Fibroblast of lung (primary cell): Measurements from ENCODE around the gene EFNA2. TPM values are rescaled to one million over a fixed set of nuclear protein-coding genes. Genes with fewer than 3 reads are reported as not detected.
A peak's percentile ranks its signal among the peaks of the same experiment; 100 is the strongest.

Experiments used
- DNase-seq, 2 donors: peaks; one replicate each; pipeline versions ENCODE4 v3.0.0 to v3.0.0-alpha.2; 2010; ENCODE audit warnings: low read depth in 2 of 2
- H2AFZ ChIP-seq: 2 replicates; pipeline ENCODE4 v1.5.1; 2012; ENCODE audit warnings: low read length, control low read depth, inconsistent platforms
- H3K27ac ChIP-seq: 2 replicates; pipeline ENCODE4 v1.5.1; 2011; ENCODE audit warnings: low read length, control low read depth; ENCODE audit not compliant: insufficient read depth
- H3K27me3 ChIP-seq: 2 replicates; pipeline ENCODE4 v1.5.1; 2011; ENCODE audit warnings: mild to moderate bottlenecking, low read length; ENCODE audit not compliant: control insufficient read depth, insufficient read depth
- H3K36me3 ChIP-seq: 2 replicates; pipeline ENCODE4 v1.5.1; 2011; ENCODE audit warnings: low read length; ENCODE audit not compliant: control insufficient read depth, insufficient read depth
- H3K4me1 ChIP-seq: 2 replicates; pipeline ENCODE4 v1.5.1; 2011; ENCODE audit warnings: low read length; ENCODE audit not compliant: control insufficient read depth, insufficient read depth; ENCODE audit errors: extremely low read depth
- H3K4me2 ChIP-seq: 2 replicates; pipeline ENCODE4 v1.5.1; 2011; ENCODE audit warnings: low read length, control low read depth; ENCODE audit not compliant: insufficient read depth; ENCODE audit errors: extremely low read depth
- H3K4me3 ChIP-seq, 4 experiments: fragments of 200-600 bp in 1 of 4; sonication (generic) in 1 of 4; replicated peaks in 1 of 4; 2 replicates each; pipeline ENCODE4 v1.5.1; 2011 to 2016; ENCODE audit warnings: low read length in 4 of 4, low read depth in 3 of 4, mild to moderate bottlenecking in 3 of 4, control low read depth in 2 of 4, inconsistent platforms in 1 of 4, mixed read lengths in 1 of 4; ENCODE audit not compliant: insufficient read depth in 1 of 4; ENCODE audit errors: control extremely low read depth in 1 of 4
- H3K79me2 ChIP-seq: 2 replicates; pipeline ENCODE4 v1.5.1; 2012; ENCODE audit warnings: mild to moderate bottlenecking, low read length, inconsistent platforms; ENCODE audit not compliant: control insufficient read depth, insufficient read depth
- H3K9ac ChIP-seq: 2 replicates; pipeline ENCODE4 v1.5.1; 2011; ENCODE audit warnings: mild to moderate bottlenecking, low read length, control low read depth; ENCODE audit not compliant: insufficient read depth
- H3K9me3 ChIP-seq: 2 replicates; pipeline ENCODE4 v1.5.1; 2012; ENCODE audit warnings: low read depth, low read length; ENCODE audit not compliant: control insufficient read depth, insufficient read depth
- H4K20me1 ChIP-seq: 2 replicates; pipeline ENCODE4 v1.5.1; 2011; ENCODE audit warnings: low read length; ENCODE audit not compliant: control insufficient read depth, insufficient read depth; ENCODE audit errors: extremely low read depth
- EZH2 ChIP-seq: IDR thresholded peaks from 2 replicates; pipeline ENCODE4 v1.5.1; 2012; ENCODE audit warnings: low read length, control low read depth, mild to moderate bottlenecking; ENCODE audit errors: missing control alignments
- polyA plus RNA-seq, 2 donors: library from polyadenylated mRNA; depleted of rRNA in 1 of 2; stranded (reverse) in 1 of 2; unstranded in 1 of 2; fragments of >200 nt; gene quantifications; 2 replicates each; pipeline ENCODE4 v1.2.1, GENCODE V29; 2011 to 2012; ENCODE audit warnings: missing spikeins in 1 of 2
- total RNA-seq: library from RNA; depleted of rRNA; stranded (reverse); fragments of >200 nt; gene quantifications from 2 replicates; pipeline ENCODE4 v1.2.1, GENCODE V29; 2014
- TF ChIP-seq, protein P1 (sequence below), 2 donors: IDR thresholded peaks in 1 of 2; conservative IDR thresholded peaks in 1 of 2; 1 replicate in 1 of 2; 2 replicates in 1 of 2; pipeline ENCODE4 v1.5.1; 2011 to 2012; ENCODE audit warnings: low read length in 2 of 2, control low read depth in 1 of 2, inconsistent platforms in 1 of 2, low read depth in 1 of 2, mild to moderate bottlenecking in 1 of 2

EFNA2 gene
- total and polyA plus RNA-seq, 2 donors (not counting 1 experiment from before 2014, with no cell fraction given): 0.17 TPM; not detected in 1

DNA sequence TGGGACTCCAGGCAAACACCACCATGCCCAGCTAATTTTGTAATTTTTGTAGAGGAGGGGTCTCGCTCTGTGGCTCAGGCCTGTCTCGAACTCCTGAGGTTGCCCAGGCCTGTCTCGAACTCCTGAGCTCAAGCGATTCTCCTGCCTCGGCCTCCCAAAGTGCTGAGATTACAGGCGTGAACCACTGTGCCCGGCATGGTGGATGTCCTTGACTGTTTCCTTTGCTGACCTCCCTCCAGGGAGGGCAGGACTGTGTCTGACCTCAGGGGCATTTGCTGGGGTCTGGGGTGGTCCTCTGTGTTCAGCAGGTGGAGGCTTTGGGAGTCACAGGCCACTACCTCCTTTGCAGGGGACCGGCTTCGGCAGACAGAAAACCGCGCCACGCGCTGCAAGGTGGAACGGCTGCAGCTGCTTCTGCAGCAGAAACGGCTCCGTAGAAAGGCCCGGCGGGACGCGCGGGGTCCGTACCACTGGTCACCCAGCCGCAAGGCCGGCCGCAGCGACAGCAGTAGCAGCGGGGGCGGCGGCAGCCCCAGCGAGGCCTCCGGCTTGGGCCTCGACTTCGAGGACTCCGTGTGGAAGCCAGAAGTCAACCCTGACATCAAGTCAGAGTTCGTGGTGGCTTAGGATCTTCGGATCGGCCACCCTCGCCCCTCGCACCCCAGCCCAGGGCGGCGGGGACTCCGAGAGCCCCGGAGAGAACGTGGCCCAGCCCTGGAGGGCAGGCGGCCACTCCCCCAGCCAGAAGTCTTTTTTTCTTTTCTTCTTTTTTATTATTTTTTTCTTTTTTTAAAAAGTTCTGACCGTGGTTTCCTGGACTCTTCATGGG is 28.8 kb upstream of the EFNA2 start:
- Histone ChIP-seq H3K27me3 (no peaks in the 10 kb centered on the region), H4K20me1 (no peaks in the 10 kb centered on the region), H3K79me2 (peaks cover 52% of the 10 kb centered on the region), H2AFZ (no peak overlapping the region), H3K4me1 (peaks cover 52% of the 10 kb centered on the region), H3K4me3 (no peak overlapping the region), H3K9me3 (no peaks in the 10 kb centered on the region), H3K4me2 (no peak overlapping the region), H3K27ac (peak overlapping the region; percentile 35), H3K9ac (no peak overlapping the region), H3K36me3 (peaks cover 42% of the 10 kb centered on the region)
- TF ChIP-seq EZH2: no peak
- DNase-seq: no peak

- Histone ChIP-seq H3K27ac (peak overlapping the region; percentile 54), H3K27me3 (no peaks in the 10 kb centered on the region), H3K9ac (no peak overlapping the region), H3K4me3 (no peak overlapping the region), H3K36me3 (peaks cover 41% of the 10 kb centered on the region), H3K4me2 (no peak overlapping the region), H4K20me1 (no peaks in the 10 kb centered on the region), H3K79me2 (peaks cover 45% of the 10 kb centered on the region), H3K4me1 (peaks cover 55% of the 10 kb centered on the region), H3K9me3 (no peaks in the 10 kb centered on the region), H2AFZ (no peak overlapping the region)
- no peak for DNase-seq
- TF ChIP-seq, protein P1, sequence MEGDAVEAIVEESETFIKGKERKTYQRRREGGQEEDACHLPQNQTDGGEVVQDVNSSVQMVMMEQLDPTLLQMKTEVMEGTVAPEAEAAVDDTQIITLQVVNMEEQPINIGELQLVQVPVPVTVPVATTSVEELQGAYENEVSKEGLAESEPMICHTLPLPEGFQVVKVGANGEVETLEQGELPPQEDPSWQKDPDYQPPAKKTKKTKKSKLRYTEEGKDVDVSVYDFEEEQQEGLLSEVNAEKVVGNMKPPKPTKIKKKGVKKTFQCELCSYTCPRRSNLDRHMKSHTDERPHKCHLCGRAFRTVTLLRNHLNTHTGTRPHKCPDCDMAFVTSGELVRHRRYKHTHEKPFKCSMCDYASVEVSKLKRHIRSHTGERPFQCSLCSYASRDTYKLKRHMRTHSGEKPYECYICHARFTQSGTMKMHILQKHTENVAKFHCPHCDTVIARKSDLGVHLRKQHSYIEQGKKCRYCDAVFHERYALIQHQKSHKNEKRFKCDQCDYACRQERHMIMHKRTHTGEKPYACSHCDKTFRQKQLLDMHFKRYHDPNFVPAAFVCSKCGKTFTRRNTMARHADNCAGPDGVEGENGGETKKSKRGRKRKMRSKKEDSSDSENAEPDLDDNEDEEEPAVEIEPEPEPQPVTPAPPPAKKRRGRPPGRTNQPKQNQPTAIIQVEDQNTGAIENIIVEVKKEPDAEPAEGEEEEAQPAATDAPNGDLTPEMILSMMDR (conservative IDR thresholded peaks at IDR 0.05 in 1 of 2, IDR thresholded peaks at IDR 0.05 in 1 of 2; ENCODE audit: low read depth in 1 of 2, low read length in 2 of 2): no peak
- TF ChIP-seq EZH2: no peak
Measured at GRCh38 chr19:1257475-1258162, 28.1 kb upstream of the EFNA2 start.

DNA sequence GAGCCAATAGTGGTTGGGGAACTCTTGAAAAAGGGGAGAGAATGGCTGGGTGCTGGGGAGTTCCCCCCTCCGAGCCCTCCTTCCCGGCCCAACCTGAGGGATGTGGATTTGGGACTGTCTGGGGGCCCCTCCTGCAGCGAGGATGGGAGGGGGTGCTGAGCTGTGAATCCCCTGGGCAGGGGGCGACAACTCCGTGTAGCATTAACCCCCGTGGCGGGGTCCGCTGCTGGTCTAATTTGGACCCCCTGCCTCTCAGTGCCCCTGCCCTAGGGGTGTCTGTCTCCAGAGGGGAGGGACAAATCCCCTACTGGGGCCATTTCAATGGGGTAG is 27.5 kb upstream of the EFNA2 start:
- Histone ChIP-seq H2AFZ (no peak overlapping the region), H3K4me3 (no peak overlapping the region), H3K9me3 (no peaks in the 10 kb centered on the region), H3K4me1 (peaks cover 60% of the 10 kb centered on the region), H3K79me2 (peaks cover 45% of the 10 kb centered on the region), H3K36me3 (peaks cover 41% of the 10 kb centered on the region), H3K27ac (peak overlapping the region; percentile 47), H3K9ac (no peak overlapping the region), H4K20me1 (no peaks in the 10 kb centered on the region), H3K4me2 (peak overlapping the region; percentile 26), H3K27me3 (no peaks in the 10 kb centered on the region)
- TF ChIP-seq, protein P1 (conservative IDR thresholded peaks at IDR 0.05 in 1 of 2, IDR thresholded peaks at IDR 0.05 in 1 of 2; ENCODE audit: low read depth in 1 of 2, low read length in 2 of 2): no peak
- no peak for TF ChIP-seq EZH2
- no peak for DNase-seq
